MM.1S (cell line): ENCODE data around the gene ZNF740.

Experiments used
- CTCF ChIP-seq: fragments of 300-600 bp; sonication (generic); IDR thresholded peaks from 2 replicates; pipeline ENCODE4 v1.5.1; 2016; ENCODE audit warnings: antibody characterized with exemption, low read length, mixed read lengths
- EZH2 ChIP-seq: fragments of 300-600 bp; sonication (generic); optimal IDR thresholded peaks from 2 replicates; pipeline ENCODE3; 2017; ENCODE audit warnings: low read depth, mild to moderate bottlenecking, antibody characterized with exemption, low read length, mixed read lengths

GRCh38 chr12:53160000-53160399, 20.5 kb upstream of the ZNF740 start:
- TF ChIP-seq CTCF, result no peak
- no peak for TF ChIP-seq EZH2
